H9 (cell line): Measurements from ENCODE around the gene GOLGA6L26. TPM values are rescaled to one million over a fixed set of nuclear protein-coding genes. Genes with fewer than 3 reads are reported as not detected.

Experiments used
- DNase-seq: peaks from one replicate; pipeline ENCODE4 v3.0.0-alpha.2; 2017
- H2AFZ ChIP-seq: one replicate; pipeline ENCODE4 v1.6.1; 2013; ENCODE audit warnings: mild to moderate bottlenecking, low read length, control low read depth, moderate library complexity
- H2AK5ac ChIP-seq: 2 replicates; pipeline ENCODE4 v1.6.1; 2013; ENCODE audit warnings: low read length, control low read depth, mixed read lengths; ENCODE audit not compliant: insufficient read length
- H2BK120ac ChIP-seq: one replicate; pipeline ENCODE4 v1.6.1; 2013; ENCODE audit warnings: low read depth, mild to moderate bottlenecking, low read length, control low read depth, inconsistent platforms; ENCODE audit not compliant: poor library complexity, severe bottlenecking
- H2BK12ac ChIP-seq: 2 replicates; pipeline ENCODE4 v1.6.1; 2013; ENCODE audit warnings: low read length, control low read depth, mixed read lengths, low read depth; ENCODE audit not compliant: insufficient read length
- H2BK15ac ChIP-seq: 2 replicates; pipeline ENCODE4 v1.6.1; 2013; ENCODE audit warnings: low read depth, low read length, control low read depth
- H2BK20ac ChIP-seq: one replicate; pipeline ENCODE4 v1.6.1; 2013; ENCODE audit warnings: low read depth, mild to moderate bottlenecking, low read length, control low read depth, inconsistent platforms; ENCODE audit not compliant: poor library complexity, severe bottlenecking
- H2BK5ac ChIP-seq: 2 replicates; pipeline ENCODE4 v1.6.1; 2013; ENCODE audit warnings: low read length, control low read depth, mixed read lengths; ENCODE audit not compliant: insufficient read length
- H3K14ac ChIP-seq: 2 replicates; pipeline ENCODE4 v1.6.1; 2013; ENCODE audit warnings: low read length, control low read depth; ENCODE audit not compliant: insufficient read depth
- H3K18ac ChIP-seq: 2 replicates; pipeline ENCODE4 v1.6.1; 2013; ENCODE audit warnings: low read depth, mild to moderate bottlenecking, mixed read lengths, low read length, control low read depth; ENCODE audit not compliant: insufficient read length
- H3K23ac ChIP-seq: 2 replicates; pipeline ENCODE4 v1.6.1; 2013; ENCODE audit warnings: low read length, control low read depth, mixed read lengths, low read depth; ENCODE audit not compliant: insufficient read length
- H3K23me2 ChIP-seq: 2 replicates; pipeline ENCODE4 v1.6.1; 2013; ENCODE audit warnings: low read depth, mild to moderate bottlenecking, mixed read lengths, low read length, control low read depth; ENCODE audit not compliant: insufficient read length, poor library complexity, severe bottlenecking
- H3K27ac ChIP-seq: 2 replicates; pipeline ENCODE4 v1.5.1; 2013; ENCODE audit warnings: low read length, control low read depth, mixed read lengths, low read depth; ENCODE audit not compliant: insufficient read length
- H3K27me3 ChIP-seq: 2 replicates; pipeline ENCODE4 v1.6.1; 2013; ENCODE audit warnings: low read length, control low read depth, inconsistent platforms; ENCODE audit not compliant: insufficient read depth
- H3K4ac ChIP-seq: 2 replicates; pipeline ENCODE4 v1.6.1; 2013; ENCODE audit warnings: low read depth, mild to moderate bottlenecking, control low read depth, inconsistent platforms, low read length, moderate library complexity
- H3K4me1 ChIP-seq: 2 replicates; pipeline ENCODE4 v1.6.1; 2013; ENCODE audit warnings: low read length, control low read depth, inconsistent platforms; ENCODE audit not compliant: insufficient read depth
- H3K4me2 ChIP-seq: 2 replicates; pipeline ENCODE4 v1.6.1; 2013; ENCODE audit warnings: low read length, control low read depth, mixed read lengths; ENCODE audit not compliant: insufficient read length, insufficient read depth
- H3K56ac ChIP-seq: 2 replicates; pipeline ENCODE4 v1.6.1; 2013; ENCODE audit warnings: low read depth, mild to moderate bottlenecking, mixed read lengths, low read length, control low read depth; ENCODE audit not compliant: insufficient read length
- H3K79me1 ChIP-seq: 2 replicates; pipeline ENCODE4 v1.6.1; 2013; ENCODE audit warnings: low read depth, mild to moderate bottlenecking, moderate library complexity, low read length, control low read depth, inconsistent platforms; ENCODE audit not compliant: insufficient read depth, poor library complexity, severe bottlenecking
- H3K79me2 ChIP-seq: 2 replicates; pipeline ENCODE4 v1.6.1; 2013; ENCODE audit warnings: low read length, control low read depth, inconsistent platforms; ENCODE audit not compliant: insufficient read depth
- H3K9ac ChIP-seq: 2 replicates; pipeline ENCODE4 v1.6.1; 2013; ENCODE audit warnings: low read length, control low read depth, mixed read lengths; ENCODE audit not compliant: insufficient read length; ENCODE audit errors: extremely low read depth
- H3K9me3 ChIP-seq: one replicate; pipeline ENCODE4 v1.6.1; 2013; ENCODE audit warnings: low read depth, low read length, inconsistent platforms; ENCODE audit not compliant: control insufficient read depth
- H3T11ph ChIP-seq: one replicate; pipeline ENCODE4 v1.6.1; 2013; ENCODE audit warnings: mild to moderate bottlenecking, low read length, control low read depth, inconsistent platforms
- H4K20me1 ChIP-seq: one replicate; pipeline ENCODE4 v1.6.1; 2013; ENCODE audit not compliant: control insufficient read depth, insufficient read length, insufficient read depth
- H4K5ac ChIP-seq: 2 replicates; pipeline ENCODE4 v1.6.1; 2013; ENCODE audit warnings: low read depth, mild to moderate bottlenecking, mixed read lengths, low read length, control low read depth; ENCODE audit not compliant: insufficient read length
- H4K8ac ChIP-seq: replicated peaks from 2 replicates; pipeline ENCODE4 v1.6.1; 2013; ENCODE audit warnings: low read length, control low read depth, mixed read lengths, low read depth; ENCODE audit not compliant: insufficient read length
- H4K91ac ChIP-seq: 2 replicates; pipeline ENCODE4 v1.6.1; 2013; ENCODE audit warnings: low read depth, mild to moderate bottlenecking, moderate library complexity, mixed read lengths, low read length, control low read depth; ENCODE audit not compliant: insufficient read length
- H3K27ac Mint-ChIP-seq, 3 experiments: 2 replicates in 2 of 3; 3 replicates in 1 of 3; pipeline ENCODE4 v1.8.0; 2020 to 2021; ENCODE audit warnings: mixed read lengths in 3 of 3, mild to moderate bottlenecking in 1 of 3, moderate library complexity in 1 of 3
- H3K27me3 Mint-ChIP-seq: 2 replicates; pipeline ENCODE4 v1.8.0; 2021; ENCODE audit warnings: low read depth, mild to moderate bottlenecking, moderate library complexity, mixed read lengths
- H3K36me3 Mint-ChIP-seq, 3 experiments: 2 replicates in 2 of 3; 3 replicates in 1 of 3; pipeline ENCODE4 v1.8.0; 2020 to 2021; ENCODE audit warnings: low read depth in 3 of 3, mixed read lengths in 3 of 3; ENCODE audit not compliant: insufficient read depth in 1 of 3
- H3K4me1 Mint-ChIP-seq, 2 experiments: 2 replicates each; pipeline ENCODE4 v1.8.0; 2020; ENCODE audit warnings: mixed read lengths in 2 of 2
- H3K4me3 Mint-ChIP-seq, 2 experiments: 2 replicates in 1 of 2; 3 replicates in 1 of 2; pipeline ENCODE4 v1.8.0; 2020 to 2021; ENCODE audit warnings: mild to moderate bottlenecking in 2 of 2, mixed read lengths in 2 of 2, moderate library complexity in 1 of 2
- H3K9me3 Mint-ChIP-seq, 2 experiments: 2 replicates in 1 of 2; 3 replicates in 1 of 2; pipeline ENCODE4 v1.8.0; 2020; ENCODE audit warnings: mild to moderate bottlenecking in 2 of 2, mixed read lengths in 2 of 2, moderate library complexity in 1 of 2
- WGBS: extraction: QIAGEN DNeasy Blood & Tissue Kit; methylation state at CpG from one replicate; pipeline ENCODE4 v1.1.7; 2013; ENCODE audit warnings: missing lambda C conversion rate, low lambda C conversion rate, mixed read lengths; ENCODE audit not compliant: insufficient read length; ENCODE audit errors: extremely low coverage; 5-methylcytosine and 5-hydroxymethylcytosine counted together
- total RNA-seq: library from RNA; stranded (reverse); gene quantifications from 2 replicates; pipeline ENCODE4 v1.2.1, GENCODE V29; 2021
- TF ChIP-seq, protein P1 (sequence below): fragments of 200-600 bp; sonication (generic); conservative IDR thresholded peaks from 3 replicates; pipeline ENCODE4 v1.8.0; 2021; ENCODE audit warnings: antibody characterized with exemption, mild to moderate bottlenecking

The GOLGA6L26 gene
- total RNA-seq, 1 experiment from 2014 or later: not detected

DNA sequence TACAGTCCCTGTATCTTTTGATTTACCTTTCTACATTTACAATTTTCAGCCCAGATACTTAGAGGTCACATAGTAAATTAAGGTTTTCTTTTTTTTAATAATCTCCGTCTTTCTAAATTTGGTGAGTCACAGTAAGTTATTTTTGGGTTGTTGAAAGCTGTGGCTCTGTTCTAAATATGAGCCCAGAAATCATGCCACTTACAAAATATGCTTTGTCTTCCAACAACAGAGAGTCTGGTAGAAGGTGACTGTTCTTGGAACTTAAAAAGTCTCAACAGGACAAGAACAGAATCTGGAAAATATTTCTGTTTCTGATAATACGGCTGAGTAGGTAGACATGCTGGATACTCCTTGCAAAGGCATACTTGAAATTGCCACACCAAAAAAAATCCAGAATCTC is 36.6 kb upstream of the GOLGA6L26 start:
- Histone ChIP-seq H2AK5ac (no peak overlapping the region), H2BK5ac (no peak overlapping the region), H3K4me1 (no peaks in the 10 kb centered on the region), H3K9ac (no peak overlapping the region), H3K9me3 (no peaks in the 10 kb centered on the region), H2AFZ (no peak overlapping the region), H3K27ac (no peak overlapping the region), H3K14ac (no peak overlapping the region), H4K91ac (no peak overlapping the region), H3K56ac (no peak overlapping the region), H4K20me1 (no peaks in the 10 kb centered on the region), H2BK15ac (no peak overlapping the region), H3K79me1 (no peaks in the 10 kb centered on the region), H3K23me2 (no peaks in the 10 kb centered on the region), H2BK12ac (no peak overlapping the region), H2BK120ac (no peak overlapping the region), H3K4me2 (no peak overlapping the region), H3K23ac (no peak overlapping the region), H3T11ph (no peak overlapping the region), H4K5ac (no peak overlapping the region), H3K27me3 (no peaks in the 10 kb centered on the region), H3K4ac (no peak overlapping the region), H3K79me2 (no peaks in the 10 kb centered on the region), H3K18ac (no peak overlapping the region), H4K8ac (no peak overlapping the region), H2BK20ac (no peak overlapping the region)
- Mint-ChIP-seq H3K9me3 (peaks cover 30 to 40% of the 10 kb centered on the region in 2 experiments), H3K4me1 (peaks cover 2% of the 10 kb centered on the region in 2 experiments; a peak in 3 of 4 replicates), H3K27me3 (no peaks in the 10 kb centered on the region), H3K4me3 (no peak overlapping the region), H3K36me3 (no peaks in the 10 kb centered on the region; a peak in 1 of 7 replicates), H3K27ac (no peak overlapping the region)
- no peak for DNase-seq
- TF ChIP-seq, protein P1, sequence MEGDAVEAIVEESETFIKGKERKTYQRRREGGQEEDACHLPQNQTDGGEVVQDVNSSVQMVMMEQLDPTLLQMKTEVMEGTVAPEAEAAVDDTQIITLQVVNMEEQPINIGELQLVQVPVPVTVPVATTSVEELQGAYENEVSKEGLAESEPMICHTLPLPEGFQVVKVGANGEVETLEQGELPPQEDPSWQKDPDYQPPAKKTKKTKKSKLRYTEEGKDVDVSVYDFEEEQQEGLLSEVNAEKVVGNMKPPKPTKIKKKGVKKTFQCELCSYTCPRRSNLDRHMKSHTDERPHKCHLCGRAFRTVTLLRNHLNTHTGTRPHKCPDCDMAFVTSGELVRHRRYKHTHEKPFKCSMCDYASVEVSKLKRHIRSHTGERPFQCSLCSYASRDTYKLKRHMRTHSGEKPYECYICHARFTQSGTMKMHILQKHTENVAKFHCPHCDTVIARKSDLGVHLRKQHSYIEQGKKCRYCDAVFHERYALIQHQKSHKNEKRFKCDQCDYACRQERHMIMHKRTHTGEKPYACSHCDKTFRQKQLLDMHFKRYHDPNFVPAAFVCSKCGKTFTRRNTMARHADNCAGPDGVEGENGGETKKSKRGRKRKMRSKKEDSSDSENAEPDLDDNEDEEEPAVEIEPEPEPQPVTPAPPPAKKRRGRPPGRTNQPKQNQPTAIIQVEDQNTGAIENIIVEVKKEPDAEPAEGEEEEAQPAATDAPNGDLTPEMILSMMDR: no peak
- no CpG with 5 or more reads among the region's 2 CpGs for WGBS
